Activated T-cell treated with anti-CD3 and anti-CD28 coated beads, Interleukin-2, amount 50 U/mL, for 72 hours (primary cell): ENCODE results near the gene TRPM2. TPM values are rescaled to one million over a fixed set of nuclear protein-coding genes. Genes with fewer than 3 reads are reported as not detected.

ENCODE experiments used
- ATAC-seq, 2 donors: fragments of 150-1000 bp; cut with Tn5 transposase; replicated peaks in 1 of 2; 2 replicates each; pipeline ENCODE4 v1.10.0; 2021; ENCODE audit warnings: moderate library complexity in 2 of 2, mild to moderate bottlenecking in 1 of 2
- DNase-seq, 2 donors: peaks; one replicate each; pipeline ENCODE4 v3.0.0; 2021 to 2022; ENCODE audit warnings: mixed read lengths in 1 of 2
- H3K27ac Mint-ChIP-seq: one replicate; pipeline ENCODE4 v1.8.0; 2022; ENCODE audit warnings: mild to moderate bottlenecking, moderate library complexity, mixed read lengths
- H3K27me3 Mint-ChIP-seq: one replicate; pipeline ENCODE4 v1.8.0; 2022; ENCODE audit warnings: low read depth, mixed read lengths
- H3K36me3 Mint-ChIP-seq, 2 donors: one replicate each; pipeline ENCODE4 v1.8.0; 2022; ENCODE audit warnings: mixed read lengths in 2 of 2, mild to moderate bottlenecking in 1 of 2; ENCODE audit not compliant: insufficient read depth in 2 of 2
- H3K4me1 Mint-ChIP-seq: one replicate; pipeline ENCODE4 v1.8.0; 2022; ENCODE audit warnings: low read depth, mixed read lengths
- H3K4me3 Mint-ChIP-seq, 2 donors: one replicate each; pipeline ENCODE4 v1.8.0; 2022; ENCODE audit warnings: mild to moderate bottlenecking in 2 of 2, mixed read lengths in 2 of 2, moderate library complexity in 2 of 2
- H3K9me3 Mint-ChIP-seq, 2 donors: one replicate each; pipeline ENCODE4 v1.8.0; 2022; ENCODE audit warnings: mixed read lengths in 2 of 2
- total RNA-seq, 2 donors: library from RNA; stranded (reverse); gene quantifications; one replicate each; pipeline ENCODE4 v1.2.3, GENCODE V29; 2022

Gene TRPM2
- total RNA-seq, 2 donors from 2014 or later: 2.4 to 3.2 TPM

GRCh38 chr21:44316277-44316900, 37.0 kb upstream of the TRPM2 start:
- H3K27ac Mint-ChIP-seq: no peak overlapping the region
- ATAC-seq: no peak
- no peaks in the 10 kb centered on the region for H3K4me1 Mint-ChIP-seq
- H3K27me3 Mint-ChIP-seq: no peaks in the 10 kb centered on the region
- H3K36me3 Mint-ChIP-seq: no peaks in the 10 kb centered on the region
- no peak overlapping the region for H3K4me3 Mint-ChIP-seq
- no peaks in the 10 kb centered on the region for H3K9me3 Mint-ChIP-seq
- DNase-seq: no peak

GRCh38 chr21:44317241-44317782, 36.1 kb upstream of the TRPM2 start:
- ATAC-seq: no peak
- Mint-ChIP-seq H3K4me1 (no peaks in the 10 kb centered on the region), H3K27me3 (no peaks in the 10 kb centered on the region), H3K27ac (no peak overlapping the region), H3K4me3 (no peak overlapping the region), H3K9me3 (no peaks in the 10 kb centered on the region), H3K36me3 (no peaks in the 10 kb centered on the region)
- no peak for DNase-seq

- no peaks in the 10 kb centered on the region for H3K27me3 Mint-ChIP-seq
- DNase-seq (no peak), ATAC-seq (no peak)
- no peak overlapping the region for H3K27ac Mint-ChIP-seq
- no peaks in the 10 kb centered on the region for H3K4me1 Mint-ChIP-seq
- no peak overlapping the region for H3K4me3 Mint-ChIP-seq
- H3K36me3 Mint-ChIP-seq: no peaks in the 10 kb centered on the region
- H3K9me3 Mint-ChIP-seq: no peaks in the 10 kb centered on the region
Observed at GRCh38 chr21:44317871-44318270, 35.5 kb upstream of the TRPM2 start.

GRCh38 chr21:44318489-44319285, 34.7 kb upstream of the TRPM2 start:
- H3K36me3 Mint-ChIP-seq: no peaks in the 10 kb centered on the region
- no peaks in the 10 kb centered on the region for H3K4me1 Mint-ChIP-seq
- no peaks in the 10 kb centered on the region for H3K9me3 Mint-ChIP-seq
- no peak for DNase-seq
- no peak for ATAC-seq
- H3K27me3 Mint-ChIP-seq: no peaks in the 10 kb centered on the region
- H3K4me3 Mint-ChIP-seq: no peak overlapping the region
- H3K27ac Mint-ChIP-seq: no peak overlapping the region

GRCh38 chr21:44319407-44320065, 33.9 kb upstream of the TRPM2 start:
- Mint-ChIP-seq H3K36me3 (no peaks in the 10 kb centered on the region), H3K4me3 (no peak overlapping the region), H3K9me3 (no peaks in the 10 kb centered on the region), H3K27me3 (no peaks in the 10 kb centered on the region), H3K4me1 (no peaks in the 10 kb centered on the region), H3K27ac (no peak overlapping the region)
- DNase-seq: no peak
- no peak for ATAC-seq

- Mint-ChIP-seq H3K36me3 (no peaks in the 10 kb centered on the region), H3K4me3 (no peak overlapping the region)
- no peak for ATAC-seq
Observed at GRCh38 chr21:44320847-44321246, 32.6 kb upstream of the TRPM2 start.

GRCh38 chr21:44321846-44322450, 31.5 kb upstream of the TRPM2 start:
- Mint-ChIP-seq H3K9me3 (no peaks in the 10 kb centered on the region), H3K27me3 (no peaks in the 10 kb centered on the region), H3K4me1 (no peaks in the 10 kb centered on the region), H3K27ac (no peak overlapping the region), H3K36me3 (no peaks in the 10 kb centered on the region), H3K4me3 (no peak overlapping the region)
- ATAC-seq: no peak
- no peak for DNase-seq

More at GRCh38 chr21:44320847-44321246, 32.6 kb upstream of the TRPM2 start:
- Mint-ChIP-seq H3K27me3 (no peaks in the 10 kb centered on the region), H3K9me3 (no peaks in the 10 kb centered on the region), H3K4me1 (no peaks in the 10 kb centered on the region), H3K27ac (no peak overlapping the region)
- no peak for DNase-seq

- ATAC-seq (no peak), DNase-seq (no peak)
- Mint-ChIP-seq H3K4me1 (no peaks in the 10 kb centered on the region), H3K4me3 (no peak overlapping the region), H3K27me3 (no peaks in the 10 kb centered on the region), H3K27ac (no peak overlapping the region), H3K36me3 (no peaks in the 10 kb centered on the region), H3K9me3 (no peaks in the 10 kb centered on the region)
Observed at GRCh38 chr21:44322621-44323325, 30.6 kb upstream of the TRPM2 start.

GRCh38 chr21:44323591-44323990, 29.8 kb upstream of the TRPM2 start:
- Mint-ChIP-seq H3K36me3 (no peaks in the 10 kb centered on the region), H3K9me3 (no peaks in the 10 kb centered on the region), H3K4me1 (no peaks in the 10 kb centered on the region), H3K27me3 (no peaks in the 10 kb centered on the region), H3K27ac (no peak overlapping the region), H3K4me3 (no peak overlapping the region)
- ATAC-seq (no peak), DNase-seq (no peak)

GRCh38 chr21:44324106-44324853, 29.1 kb upstream of the TRPM2 start:
- H3K27me3 Mint-ChIP-seq: no peaks in the 10 kb centered on the region
- H3K4me1 Mint-ChIP-seq: no peaks in the 10 kb centered on the region
- no peak overlapping the region for H3K4me3 Mint-ChIP-seq
- H3K9me3 Mint-ChIP-seq: no peaks in the 10 kb centered on the region
- DNase-seq: no peak
- no peak overlapping the region for H3K27ac Mint-ChIP-seq
- H3K36me3 Mint-ChIP-seq: no peaks in the 10 kb centered on the region
- ATAC-seq: no peak

- ATAC-seq: no peak
- H3K4me1 Mint-ChIP-seq: no peaks in the 10 kb centered on the region
- H3K36me3 Mint-ChIP-seq: no peaks in the 10 kb centered on the region
- no peak overlapping the region for H3K27ac Mint-ChIP-seq
- H3K4me3 Mint-ChIP-seq: no peak overlapping the region
- no peaks in the 10 kb centered on the region for H3K9me3 Mint-ChIP-seq
- no peaks in the 10 kb centered on the region for H3K27me3 Mint-ChIP-seq
- no peak for DNase-seq
Observed at GRCh38 chr21:44324854-44325107, 28.6 kb upstream of the TRPM2 start.
